ENCODE measurements around the gene POPDC2. TPM values are rescaled to one million over a fixed set of nuclear protein-coding genes. Genes with fewer than 3 reads are reported as not detected.

The POPDC2 gene
- total and polyA plus RNA-seq, 10 of the 15 experiments (the other 5 are each of a cell fraction or from before 2014, with no cell fraction given) = 1.8 to 12.7 (median 3.5) TPM

DNA sequence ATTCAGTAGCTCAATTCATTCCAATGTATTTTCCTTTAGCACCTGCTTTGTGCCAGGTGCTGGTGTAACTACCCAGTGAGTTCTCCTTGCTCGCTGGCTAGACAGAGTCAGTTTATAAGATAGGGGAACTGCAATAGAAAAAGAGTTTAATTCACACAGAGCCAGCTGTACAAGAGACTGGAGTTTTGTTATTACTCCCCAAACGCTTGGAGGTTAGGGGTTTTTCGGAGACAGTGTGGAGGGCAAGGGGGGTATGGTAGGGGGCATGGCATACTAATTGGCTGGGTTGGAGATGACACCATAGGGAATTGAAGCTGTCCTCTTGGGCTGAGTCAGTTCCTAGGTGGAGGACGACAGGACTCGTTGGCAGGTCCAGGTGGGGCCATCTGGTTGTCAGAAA is 37.0 kb upstream of the POPDC2 start (continued):
- TF ChIP-seq BCLAF1 (IDR thresholded peaks at IDR 0.05) = no peak
- no peak for TF ChIP-seq SIN3A (IDR thresholded peaks at IDR 0.05; ENCODE audit: low read depth, low read length)
- peak; percentile 86 for TF ChIP-seq NFIC (IDR thresholded peaks at IDR 0.05; ENCODE audit: low read depth, low read length)
- TF ChIP-seq SREBF2 (IDR thresholded peaks at IDR 0.05; ENCODE audit: low read length) = no peak
- TF ChIP-seq KAT2A (conservative IDR thresholded peaks at IDR 0.05; ENCODE audit: control insufficient read depth, low read depth, low read length) = no peak
- TF ChIP-seq ZNF274 (IDR thresholded peaks at IDR 0.05; ENCODE audit: insufficient read depth, insufficient read length) = no peak
- TF ChIP-seq BMI1 (IDR thresholded peaks at IDR 0.05; ENCODE audit: borderline replicate concordance) = 0 out of 2 replicates have a peak, but pooled peaks have one; percentile 40
- no peak for TF ChIP-seq BRCA1 (IDR thresholded peaks at IDR 0.05; ENCODE audit: low read depth, low read length)
- peak; percentile 67; the same call in 1 of the 2 replicates for TF ChIP-seq ZBED1 (IDR thresholded peaks at IDR 0.05; ENCODE audit: borderline replicate concordance)
- TF ChIP-seq EED (IDR thresholded peaks at IDR 0.05; ENCODE audit: low read depth) = peak; percentile 89
- TF ChIP-seq, protein P1, sequence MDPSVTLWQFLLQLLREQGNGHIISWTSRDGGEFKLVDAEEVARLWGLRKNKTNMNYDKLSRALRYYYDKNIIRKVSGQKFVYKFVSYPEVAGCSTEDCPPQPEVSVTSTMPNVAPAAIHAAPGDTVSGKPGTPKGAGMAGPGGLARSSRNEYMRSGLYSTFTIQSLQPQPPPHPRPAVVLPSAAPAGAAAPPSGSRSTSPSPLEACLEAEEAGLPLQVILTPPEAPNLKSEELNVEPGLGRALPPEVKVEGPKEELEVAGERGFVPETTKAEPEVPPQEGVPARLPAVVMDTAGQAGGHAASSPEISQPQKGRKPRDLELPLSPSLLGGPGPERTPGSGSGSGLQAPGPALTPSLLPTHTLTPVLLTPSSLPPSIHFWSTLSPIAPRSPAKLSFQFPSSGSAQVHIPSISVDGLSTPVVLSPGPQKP (IDR thresholded peaks at IDR 0.05; ENCODE audit: low read depth, low read length) = no peak
- TF ChIP-seq SRF (IDR thresholded peaks at IDR 0.05; ENCODE audit: low read depth in 2 of 2, low read length in 2 of 2) = 0 out of 4 replicates have a peak, but pooled peaks of 1 of the 2 experiments have one; percentile 27
- peak; percentile 83 for TF ChIP-seq JUNB (IDR thresholded peaks at IDR 0.05)
- no peak for TF ChIP-seq MYB (IDR thresholded peaks at IDR 0.05; ENCODE audit: borderline replicate concordance, low read depth, low read length)
- no peak for TF ChIP-seq MAX (IDR thresholded peaks at IDR 0.05; ENCODE audit: low read depth, low read length)
- TF ChIP-seq, protein P2, sequence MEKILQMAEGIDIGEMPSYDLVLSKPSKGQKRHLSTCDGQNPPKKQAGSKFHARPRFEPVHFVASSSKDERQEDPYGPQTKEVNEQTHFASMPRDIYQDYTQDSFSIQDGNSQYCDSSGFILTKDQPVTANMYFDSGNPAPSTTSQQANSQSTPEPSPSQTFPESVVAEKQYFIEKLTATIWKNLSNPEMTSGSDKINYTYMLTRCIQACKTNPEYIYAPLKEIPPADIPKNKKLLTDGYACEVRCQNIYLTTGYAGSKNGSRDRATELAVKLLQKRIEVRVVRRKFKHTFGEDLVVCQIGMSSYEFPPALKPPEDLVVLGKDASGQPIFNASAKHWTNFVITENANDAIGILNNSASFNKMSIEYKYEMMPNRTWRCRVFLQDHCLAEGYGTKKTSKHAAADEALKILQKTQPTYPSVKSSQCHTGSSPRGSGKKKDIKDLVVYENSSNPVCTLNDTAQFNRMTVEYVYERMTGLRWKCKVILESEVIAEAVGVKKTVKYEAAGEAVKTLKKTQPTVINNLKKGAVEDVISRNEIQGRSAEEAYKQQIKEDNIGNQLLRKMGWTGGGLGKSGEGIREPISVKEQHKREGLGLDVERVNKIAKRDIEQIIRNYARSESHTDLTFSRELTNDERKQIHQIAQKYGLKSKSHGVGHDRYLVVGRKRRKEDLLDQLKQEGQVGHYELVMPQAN (conservative IDR thresholded peaks at IDR 0.05) = no peak
- 0 out of 2 replicates have a peak, but pooled peaks have one; percentile 3 for TF ChIP-seq PKNOX1 (IDR thresholded peaks at IDR 0.05)
- peak; percentile 93 for TF ChIP-seq MTA2 (IDR thresholded peaks at IDR 0.05; ENCODE audit: low read depth)
- TF ChIP-seq NRF1 (conservative IDR thresholded peaks at IDR 0.05; ENCODE audit: low read depth, low read length) = no peak
- peak; percentile 62 for TF ChIP-seq TCF12 (IDR thresholded peaks at IDR 0.05; ENCODE audit: low read depth, low read length)
- TF ChIP-seq, protein P3, sequence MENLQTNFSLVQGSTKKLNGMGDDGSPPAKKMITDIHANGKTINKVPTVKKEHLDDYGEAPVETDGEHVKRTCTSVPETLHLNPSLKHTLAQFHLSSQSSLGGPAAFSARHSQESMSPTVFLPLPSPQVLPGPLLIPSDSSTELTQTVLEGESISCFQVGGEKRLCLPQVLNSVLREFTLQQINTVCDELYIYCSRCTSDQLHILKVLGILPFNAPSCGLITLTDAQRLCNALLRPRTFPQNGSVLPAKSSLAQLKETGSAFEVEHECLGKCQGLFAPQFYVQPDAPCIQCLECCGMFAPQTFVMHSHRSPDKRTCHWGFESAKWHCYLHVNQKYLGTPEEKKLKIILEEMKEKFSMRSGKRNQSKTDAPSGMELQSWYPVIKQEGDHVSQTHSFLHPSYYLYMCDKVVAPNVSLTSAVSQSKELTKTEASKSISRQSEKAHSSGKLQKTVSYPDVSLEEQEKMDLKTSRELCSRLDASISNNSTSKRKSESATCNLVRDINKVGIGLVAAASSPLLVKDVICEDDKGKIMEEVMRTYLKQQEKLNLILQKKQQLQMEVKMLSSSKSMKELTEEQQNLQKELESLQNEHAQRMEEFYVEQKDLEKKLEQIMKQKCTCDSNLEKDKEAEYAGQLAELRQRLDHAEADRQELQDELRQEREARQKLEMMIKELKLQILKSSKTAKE (IDR thresholded peaks at IDR 0.05; ENCODE audit: low read depth, poor library complexity, severe bottlenecking) = peak; percentile 44
- TF ChIP-seq YBX1 (IDR thresholded peaks at IDR 0.05) = no peak
- TF ChIP-seq MXI1 (IDR thresholded peaks at IDR 0.05; ENCODE audit: low read depth, low read length) = no peak
